HTERT RPE-1 (cell line): ENCODE results near the gene LTA4H.

Experiments
- in situ Hi-C: fragments of 300-500 bp; cut with MboI; formaldehyde crosslinking; loops from 4 replicates; pipeline ENCODE4 v1.14.3; 2020; ENCODE audit warnings: low sequenced_read_pairs

The LTA4H gene

DNA sequence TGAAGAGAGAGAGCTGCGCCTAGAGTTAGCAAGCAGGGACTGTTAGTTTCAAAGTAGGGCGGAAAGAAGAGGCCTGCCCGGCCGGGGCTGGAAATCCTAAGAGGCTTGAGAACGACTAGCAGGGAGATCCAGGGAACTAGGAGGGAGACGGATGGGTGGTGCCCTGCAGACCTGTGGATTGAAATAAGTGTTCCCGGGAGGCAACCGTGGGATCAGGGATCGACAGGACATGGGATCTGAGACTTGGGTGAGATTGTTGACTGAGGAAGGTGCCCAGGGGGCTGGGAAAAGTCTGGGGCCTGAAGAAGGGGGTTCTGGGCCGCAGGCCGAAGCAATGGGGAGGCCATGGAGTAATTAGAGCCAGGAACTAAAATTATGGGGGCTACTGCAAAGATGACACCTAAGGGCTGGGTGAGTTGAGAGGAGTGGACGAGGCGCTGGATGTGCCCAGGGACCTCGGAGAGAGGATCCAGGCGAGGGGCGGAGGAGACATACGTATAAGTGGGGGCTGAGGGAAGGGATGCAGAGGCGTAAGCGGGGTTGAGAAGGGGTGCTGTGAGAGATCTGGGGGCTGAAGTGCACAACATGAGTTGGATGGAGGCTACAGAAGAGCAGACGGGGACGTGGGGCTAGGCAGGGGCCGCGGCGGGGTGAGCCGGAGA is 635 bp downstream of the LTA4H start:
- in situ Hi-C loops, result no loop called here

GRCh38 chr12:96033549-96034389 is 1.6 kb downstream of the LTA4H start:
- in situ Hi-C loops, result no loop called here

- in situ Hi-C loops, result no loop called here
These were observed 5.6 kb downstream of the LTA4H start for GRCh38 chr12:96029826-96030225.

- in situ Hi-C loops, result no loop called here
These were observed 6.8 kb downstream of the LTA4H start for GRCh38 chr12:96028538-96028937.

GRCh38 chr12:96026331-96026730 is 9.1 kb downstream of the LTA4H start:
- in situ Hi-C loops, result no loop called here

DNA sequence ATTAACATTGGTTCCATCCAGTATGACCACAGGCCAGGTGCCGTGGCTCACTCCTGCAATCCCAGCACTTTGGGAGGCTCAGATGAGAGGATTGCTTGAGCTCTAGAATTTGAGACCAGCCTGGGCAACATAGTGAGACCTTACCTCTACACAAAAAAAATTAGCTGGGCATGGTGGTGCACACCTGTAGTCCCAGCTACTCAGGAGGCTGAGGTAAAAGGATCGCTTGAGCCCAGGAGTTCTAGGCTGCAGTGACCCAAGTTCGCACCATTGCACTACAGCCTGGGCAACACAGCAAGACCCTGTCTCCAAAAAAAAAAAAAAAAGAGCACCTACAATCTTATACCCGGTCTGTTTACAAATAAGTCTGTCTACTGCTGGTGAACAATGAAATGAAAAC is 9.9 kb downstream of the LTA4H start:
- in situ Hi-C loops, result no loop called here

DNA sequence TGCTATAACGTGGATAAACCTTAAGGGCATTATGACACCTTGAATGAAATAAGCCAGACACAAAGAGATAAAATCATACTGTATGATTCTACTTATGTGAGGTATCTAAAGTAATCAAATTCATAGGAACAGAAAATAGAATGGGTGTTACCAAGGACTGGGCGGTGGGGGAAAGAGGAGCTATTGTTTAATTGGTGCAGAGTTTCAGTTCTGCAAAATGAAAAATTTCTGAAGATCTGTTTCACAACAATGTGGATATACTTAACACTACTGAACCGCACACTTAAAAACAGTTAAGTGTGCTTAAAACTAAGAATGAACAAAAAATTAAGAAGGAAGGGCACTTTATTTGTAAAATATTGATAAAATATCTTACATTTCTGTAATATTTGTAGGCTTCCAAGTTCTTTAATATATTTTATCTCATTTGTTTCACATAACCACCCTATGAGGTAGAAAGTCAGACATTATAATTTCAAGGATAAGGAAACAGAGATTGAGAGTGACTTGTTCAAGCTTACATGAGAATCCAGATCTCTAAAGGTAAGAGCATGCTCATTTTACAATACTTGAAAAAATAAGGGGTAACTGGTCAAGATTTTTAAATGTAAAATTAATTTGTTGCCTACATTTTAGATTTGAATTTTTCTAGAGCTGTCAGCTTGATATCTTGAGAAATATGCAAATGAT is 14.9 kb downstream of the LTA4H start:
- in situ Hi-C loops, result no loop called here

GRCh38 chr12:96015672-96016071 is 19.7 kb downstream of the LTA4H start:
- in situ Hi-C loops, result no loop called here

DNA sequence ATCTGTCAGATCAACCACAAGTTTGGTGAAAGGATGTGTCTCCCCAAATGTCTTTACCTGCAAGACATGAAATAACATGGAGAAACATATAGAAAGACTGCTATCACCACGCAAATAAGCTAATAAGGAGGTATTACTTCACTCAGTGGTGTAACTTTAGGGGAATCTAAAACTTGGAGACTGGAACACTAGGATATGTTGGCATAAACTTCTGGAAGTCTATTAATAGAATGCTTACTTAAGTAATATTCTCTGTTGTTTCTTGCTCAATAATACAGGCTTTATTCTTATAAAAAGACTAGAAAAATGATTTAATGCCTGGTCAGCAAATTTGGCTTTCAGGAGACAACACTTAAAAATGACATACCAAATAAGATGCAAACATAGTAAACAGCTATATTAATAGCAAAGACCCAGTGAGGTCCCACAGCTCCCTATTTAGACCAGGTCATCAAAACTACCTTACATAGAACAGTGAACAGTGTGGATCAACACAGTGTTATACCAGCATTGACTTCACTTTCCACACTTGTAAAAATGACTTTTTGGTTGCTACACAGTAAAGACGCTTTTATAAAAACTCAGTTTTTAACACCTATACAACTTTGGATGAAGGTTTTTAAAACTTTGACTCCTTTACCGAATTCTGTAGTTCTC is 20.3 kb downstream of the LTA4H start:
- in situ Hi-C loops, result no loop called here

DNA sequence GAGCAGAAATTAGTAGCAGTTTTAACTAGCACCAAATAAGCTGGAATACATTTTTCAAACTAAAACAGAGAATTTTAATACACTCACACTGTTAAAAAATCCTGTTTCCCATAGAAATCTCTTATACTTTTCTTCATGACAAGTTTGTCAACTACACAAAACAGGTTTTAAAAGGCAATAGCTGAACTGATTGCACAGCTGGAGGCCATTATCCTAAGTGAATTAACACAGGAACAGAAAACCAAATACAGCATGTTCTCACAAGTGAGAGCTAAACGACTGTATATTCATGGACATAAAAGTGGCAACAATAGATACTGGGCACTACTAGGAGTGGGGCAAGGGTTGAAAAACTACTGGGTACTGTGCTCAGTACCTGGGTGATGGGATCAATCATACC is 27.7 kb downstream of the LTA4H start:
- in situ Hi-C loops, result no loop called here

- in situ Hi-C loops, result no loop called here
These were observed 28.7 kb downstream of the LTA4H start for GRCh38 chr12:96006727-96007126.

- in situ Hi-C loops, result no loop called here
These were observed 34.5 kb downstream of the LTA4H start for GRCh38 chr12:96000858-96001257.

DNA sequence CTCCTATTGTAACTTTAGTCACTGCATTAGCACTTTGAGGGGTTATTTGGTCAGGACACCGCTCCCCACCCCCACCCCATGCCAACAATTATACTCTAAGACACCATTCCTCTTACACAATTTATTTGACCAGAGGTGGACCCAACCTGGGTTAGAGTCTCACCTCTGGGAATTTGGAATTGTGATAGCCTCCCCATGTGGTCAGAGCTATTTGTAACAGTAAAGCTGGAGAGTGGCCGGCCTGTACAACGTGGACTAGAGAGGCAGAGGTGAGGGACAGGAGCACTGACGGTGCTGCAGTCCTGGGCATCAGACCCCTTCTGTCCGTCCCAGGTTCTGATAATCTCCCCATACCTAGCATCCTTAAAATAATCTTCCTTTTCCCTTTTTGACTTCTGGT is 35.9 kb downstream of the LTA4H start:
- in situ Hi-C loops, result no loop called here

- in situ Hi-C loops, result no loop called here
These were observed 36.6 kb downstream of the LTA4H start for GRCh38 chr12:95998611-95999286.

- in situ Hi-C loops, result no loop called here
These were observed 37.4 kb downstream of the LTA4H start for GRCh38 chr12:95997911-95998510.

GRCh38 chr12:95997276-95997675 is 38.1 kb downstream of the LTA4H start:
- in situ Hi-C loops, result no loop called here

DNA sequence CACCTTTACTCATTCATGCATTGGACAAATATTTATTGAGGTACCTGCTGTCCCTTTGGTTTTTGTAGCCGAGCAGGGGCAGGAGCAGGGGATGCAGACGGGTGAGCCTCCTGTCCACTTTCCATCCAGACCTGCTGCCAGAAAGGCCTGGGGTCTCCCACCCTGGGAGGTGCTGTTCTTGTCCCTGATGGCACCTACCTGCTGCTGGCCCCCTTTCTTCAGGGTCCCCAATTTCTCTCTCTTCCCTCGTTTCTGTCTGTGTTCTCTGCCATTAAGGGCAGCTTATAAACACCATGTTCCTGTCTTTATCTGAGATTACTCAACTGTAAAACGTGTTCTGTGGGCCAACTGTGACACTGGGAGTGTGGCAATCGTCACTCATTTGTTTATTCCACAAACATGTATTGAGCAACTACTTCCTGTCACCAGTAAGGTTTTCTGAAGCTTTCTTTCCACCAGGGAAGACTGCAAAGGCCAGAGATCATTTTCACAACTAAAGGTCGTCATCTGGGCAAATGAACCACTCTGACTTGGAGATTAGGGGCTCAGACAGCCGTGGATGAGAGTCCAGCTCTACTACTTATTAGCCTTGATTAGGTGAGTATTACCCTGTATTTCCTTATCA is 39.2 kb downstream of the LTA4H start, which contains the start of gene HAL:
Gene HAL (minus strand): TSS at position 311 of the 625 bp plus-strand sequence. CDS start 434 bp downstream, outside the sequence.
- in situ Hi-C loops, result no loop called here

GRCh38 chr12:95995238-95996031 is 40.0 kb downstream of the LTA4H start:
- in situ Hi-C loops, result no loop called here

- in situ Hi-C loops, result no loop called here
These were observed 40.9 kb downstream of the LTA4H start for GRCh38 chr12:95994476-95994875.
